Smooth muscle cell (in vitro differentiated cells): Measurements from ENCODE around the gene BACH2. TPM values are rescaled to one million over a fixed set of nuclear protein-coding genes. Genes with fewer than 3 reads are reported as not detected.

Experiments used
- DNase-seq: peaks from one replicate; lab custom pipeline; 2025; ENCODE audit not compliant: unreplicated experiment; lab: John Stamatoyannopoulos, UW
- H2AFZ ChIP-seq: fragments of 200-600 bp; sonication (generic); 2 replicates; pipeline ENCODE4 v1.6.0; 2016; ENCODE audit warnings: antibody characterized with exemption, low read depth, mild to moderate bottlenecking
- H3F3A ChIP-seq: fragments of 200-600 bp; sonication (generic); 2 replicates; pipeline ENCODE4 v1.6.0; 2017; ENCODE audit warnings: antibody characterized with exemption, low read depth
- H3K27ac ChIP-seq: fragments of 200-600 bp; sonication (generic); 2 replicates; pipeline ENCODE4 v1.5.1; 2016; ENCODE audit warnings: low read depth, mild to moderate bottlenecking
- H3K27me3 ChIP-seq: fragments of 200-600 bp; sonication (generic); 2 replicates; pipeline ENCODE4 v1.6.1; 2016; ENCODE audit warnings: low read depth, mild to moderate bottlenecking
- H3K36me3 ChIP-seq: fragments of 200-600 bp; sonication (generic); 2 replicates; pipeline ENCODE4 v1.5.1; 2016; ENCODE audit warnings: low read depth
- H3K4me1 ChIP-seq: fragments of 200-600 bp; sonication (generic); 2 replicates; pipeline ENCODE4 v1.5.1; 2016; ENCODE audit warnings: low read depth
- H3K4me2 ChIP-seq: fragments of 200-600 bp; sonication (generic); 2 replicates; pipeline ENCODE4 v1.6.0; 2016; ENCODE audit warnings: mild to moderate bottlenecking
- H3K4me3 ChIP-seq: fragments of 200-600 bp; sonication (generic); 2 replicates; pipeline ENCODE4 v1.5.1; 2016; ENCODE audit warnings: mild to moderate bottlenecking
- H3K79me2 ChIP-seq: fragments of 200-600 bp; sonication (generic); 2 replicates; pipeline ENCODE4 v1.6.0; 2016; ENCODE audit warnings: low read depth, mild to moderate bottlenecking
- H3K9ac ChIP-seq: fragments of 200-600 bp; sonication (generic); 2 replicates; pipeline ENCODE4 v1.6.0; 2016; ENCODE audit warnings: low read depth
- H3K9me3 ChIP-seq: fragments of 200-600 bp; sonication (generic); replicated peaks from 2 replicates; pipeline ENCODE4 v1.5.1; 2016; ENCODE audit warnings: low read depth
- H4K20me1 ChIP-seq: fragments of 200-600 bp; sonication (generic); 2 replicates; pipeline ENCODE4 v1.6.0; 2016; ENCODE audit warnings: low read depth
- WGBS: methylation state at CpG from one replicate; pipeline ENCODE4 v1.1.7; 2016; ENCODE audit warnings: low lambda C conversion rate; 5-methylcytosine and 5-hydroxymethylcytosine counted together
- polyA plus RNA-seq: library from polyadenylated mRNA; unstranded; fragments of >200 nt; fragmentation: Nextera tagmentation; extraction: Ambion mirVana; gene quantifications from 2 replicates; pipeline ENCODE4 v1.2.1, GENCODE V29; 2016
- total RNA-seq: library from RNA; depleted of rRNA; stranded (reverse); fragments of >200 nt; gene quantifications from 2 replicates; pipeline ENCODE4 v1.2.3, GENCODE V29; 2014
- TF ChIP-seq, protein P1 (sequence below): fragments of 200-600 bp; sonication (generic); IDR thresholded peaks from 2 replicates; pipeline ENCODE4 v1.5.1; 2017; ENCODE audit warnings: borderline replicate concordance, mild to moderate bottlenecking, antibody characterized with exemption; ENCODE audit not compliant: insufficient read depth, poor library complexity, severe bottlenecking

BACH2 gene
- total and polyA plus RNA-seq, 2 experiments from 2014 or later: 3.0 to 4.5 TPM

DNA sequence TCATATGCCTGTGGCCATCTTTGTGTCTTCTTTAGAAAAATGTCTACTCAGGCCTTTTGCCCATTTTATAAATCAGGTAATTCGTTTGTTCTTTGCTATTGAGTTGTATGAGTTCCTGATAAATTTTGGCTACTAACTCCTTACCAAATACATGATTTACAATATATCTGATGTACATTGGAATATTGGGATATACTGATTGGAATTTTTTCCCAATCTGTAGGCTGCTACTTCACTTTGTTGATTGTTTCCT, 39.2 kb downstream of the BACH2 start:
- H3K27ac ChIP-seq: peak overlapping the region; percentile 73

GRCh38 chr6:90256698-90257485, 39.8 kb downstream of the BACH2 start:
- 62% methylated on average over 4 of the region's 4 CpGs for WGBS
- Histone ChIP-seq H3K36me3 (no peaks in the 10 kb centered on the region), H3K4me3 (no peak overlapping the region), H3K9me3 (no peaks in the 10 kb centered on the region), H3K4me2 (peak overlapping the region; percentile 26), H4K20me1 (no peaks in the 10 kb centered on the region), H3F3A (no peaks in the 10 kb centered on the region), H2AFZ (no peak overlapping the region), H3K9ac (no peak overlapping the region), H3K27ac (peak overlapping the region; percentile 73), H3K27me3 (no peaks in the 10 kb centered on the region), H3K79me2 (no peaks in the 10 kb centered on the region), H3K4me1 (no peaks in the 10 kb centered on the region)
- DNase-seq: no peak
- TF ChIP-seq, protein P1, sequence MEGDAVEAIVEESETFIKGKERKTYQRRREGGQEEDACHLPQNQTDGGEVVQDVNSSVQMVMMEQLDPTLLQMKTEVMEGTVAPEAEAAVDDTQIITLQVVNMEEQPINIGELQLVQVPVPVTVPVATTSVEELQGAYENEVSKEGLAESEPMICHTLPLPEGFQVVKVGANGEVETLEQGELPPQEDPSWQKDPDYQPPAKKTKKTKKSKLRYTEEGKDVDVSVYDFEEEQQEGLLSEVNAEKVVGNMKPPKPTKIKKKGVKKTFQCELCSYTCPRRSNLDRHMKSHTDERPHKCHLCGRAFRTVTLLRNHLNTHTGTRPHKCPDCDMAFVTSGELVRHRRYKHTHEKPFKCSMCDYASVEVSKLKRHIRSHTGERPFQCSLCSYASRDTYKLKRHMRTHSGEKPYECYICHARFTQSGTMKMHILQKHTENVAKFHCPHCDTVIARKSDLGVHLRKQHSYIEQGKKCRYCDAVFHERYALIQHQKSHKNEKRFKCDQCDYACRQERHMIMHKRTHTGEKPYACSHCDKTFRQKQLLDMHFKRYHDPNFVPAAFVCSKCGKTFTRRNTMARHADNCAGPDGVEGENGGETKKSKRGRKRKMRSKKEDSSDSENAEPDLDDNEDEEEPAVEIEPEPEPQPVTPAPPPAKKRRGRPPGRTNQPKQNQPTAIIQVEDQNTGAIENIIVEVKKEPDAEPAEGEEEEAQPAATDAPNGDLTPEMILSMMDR: no peak

More for the DNA sequence above, 39.2 kb downstream of the BACH2 start:
- Histone ChIP-seq H3F3A (no peaks in the 10 kb centered on the region), H2AFZ (no peak overlapping the region), H3K27me3 (no peaks in the 10 kb centered on the region), H3K9me3 (no peaks in the 10 kb centered on the region), H3K36me3 (no peaks in the 10 kb centered on the region), H3K4me3 (no peak overlapping the region), H4K20me1 (no peaks in the 10 kb centered on the region), H3K4me2 (no peak overlapping the region), H3K79me2 (no peaks in the 10 kb centered on the region), H3K9ac (no peak overlapping the region), H3K4me1 (no peaks in the 10 kb centered on the region)
- DNase-seq: no peak
- TF ChIP-seq, protein P1: no peak
- WGBS: 97% methylated on average over 1 of the region's 1 CpG

DNA sequence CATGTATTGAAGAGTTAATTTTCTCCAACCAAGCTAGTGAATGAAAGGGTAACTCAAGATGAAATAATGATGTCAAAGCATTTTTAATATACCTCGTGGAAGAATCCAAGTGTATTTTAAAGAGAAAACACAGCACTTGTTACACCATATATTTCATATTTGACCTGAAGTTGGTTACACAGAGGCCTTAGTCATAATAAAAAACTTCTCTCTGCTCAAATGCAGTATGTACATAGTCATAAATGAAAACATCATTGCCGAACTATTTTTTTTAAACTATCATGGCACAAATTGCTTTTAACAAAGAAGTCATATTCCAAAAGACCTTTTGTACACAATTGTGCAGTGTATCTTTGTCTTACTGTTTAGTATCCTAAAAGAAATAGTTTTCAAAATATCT, 43.0 kb downstream of the BACH2 start:
- Histone ChIP-seq H2AFZ (no peak overlapping the region), H3K79me2 (no peaks in the 10 kb centered on the region), H3K9ac (no peak overlapping the region), H3K27ac (no peak overlapping the region), H3F3A (no peaks in the 10 kb centered on the region), H3K27me3 (no peaks in the 10 kb centered on the region), H4K20me1 (no peaks in the 10 kb centered on the region), H3K36me3 (no peaks in the 10 kb centered on the region), H3K4me3 (no peak overlapping the region), H3K4me2 (no peak overlapping the region), H3K9me3 (no peaks in the 10 kb centered on the region), H3K4me1 (no peaks in the 10 kb centered on the region)
- TF ChIP-seq, protein P1: no peak
- WGBS: 90% methylated on average over 2 of the region's 2 CpGs
- no peak for DNase-seq
